GM11168 (cell line): ENCODE measurements around the gene PRKCB.
"Not testable (repeated sequence)": the region's sequence is repeated elsewhere in the genome, so short reads cannot be mapped to it uniquely, and the experiment has no call there.

Source experiments
- in situ Hi-C: fragments of 300-500 bp; cut with MboI; formaldehyde crosslinking; loops from one replicate; pipeline ENCODE4 v1.12.0; 2022; ENCODE audit warnings: low sequenced_read_pairs; ENCODE audit not compliant: unreplicated experiment

Gene PRKCB

GRCh38 chr16:23931199-23931598 lies 95.4 kb downstream of the PRKCB start:
- in situ Hi-C loops: no loop called here

- in situ Hi-C loops: not testable (repeated sequence)
These were observed 97.9 kb downstream of the PRKCB start for GRCh38 chr16:23933650-23934049.

DNA sequence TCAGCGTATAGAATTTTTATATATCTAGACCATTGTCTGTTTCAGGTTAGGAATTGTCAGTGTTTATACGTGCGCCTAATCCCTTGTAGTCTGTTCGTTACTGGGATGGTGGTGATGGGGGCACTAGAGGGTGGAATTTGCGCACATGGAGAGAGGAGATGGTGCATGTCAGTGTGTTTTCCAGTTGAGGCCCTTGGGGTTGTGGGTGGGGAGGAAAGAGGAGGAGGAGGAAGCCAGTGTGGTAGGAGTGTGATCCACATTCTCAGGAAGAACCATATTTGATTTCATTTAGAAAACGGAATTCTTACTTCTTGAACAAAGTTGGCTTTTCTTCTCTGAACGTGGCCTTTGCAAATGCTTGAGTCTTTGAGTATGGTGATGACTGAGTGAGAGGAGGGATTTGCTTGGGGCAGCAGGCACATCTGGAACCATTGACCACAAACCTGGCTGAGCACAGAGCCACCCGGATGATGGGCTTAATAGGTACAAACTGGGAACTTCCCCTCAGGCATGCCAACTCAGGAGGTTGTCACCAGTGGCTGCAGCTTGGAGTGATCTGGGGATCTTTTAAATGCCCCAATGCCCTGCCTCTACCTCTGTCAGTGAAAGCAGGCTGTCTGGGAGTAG lies 98.9 kb downstream of the PRKCB start:
- in situ Hi-C loops: no loop called here

- in situ Hi-C loops: no loop called here
These were observed 104.3 kb downstream of the PRKCB start for GRCh38 chr16:23940111-23940510.

DNA sequence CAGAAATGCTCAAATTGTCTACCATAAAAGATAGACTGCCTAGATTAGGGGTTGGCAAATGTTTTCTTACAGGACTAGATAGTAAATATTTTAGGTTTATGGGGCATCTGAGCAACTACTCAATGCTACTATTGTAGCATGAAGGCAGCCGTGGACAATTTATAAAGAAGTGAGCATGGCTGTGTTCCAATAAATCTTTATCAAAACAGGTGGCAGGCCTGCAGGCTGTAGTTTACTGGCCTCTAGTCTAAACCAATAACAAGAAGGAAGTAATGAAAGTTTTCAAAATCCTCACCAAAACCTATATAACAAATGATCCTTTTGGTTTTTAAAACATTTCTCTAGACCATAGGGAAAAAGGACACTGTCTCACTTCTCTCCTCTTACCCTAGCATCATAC lies 105.2 kb downstream of the PRKCB start:
- in situ Hi-C loops: no loop called here

GRCh38 chr16:23941963-23942564 lies 106.3 kb downstream of the PRKCB start:
- in situ Hi-C loops: no loop called here

GRCh38 chr16:23943604-23944003 lies 107.8 kb downstream of the PRKCB start:
- in situ Hi-C loops: no loop called here

GRCh38 chr16:23944381-23944780 lies 108.6 kb downstream of the PRKCB start:
- in situ Hi-C loops: no loop called here

DNA sequence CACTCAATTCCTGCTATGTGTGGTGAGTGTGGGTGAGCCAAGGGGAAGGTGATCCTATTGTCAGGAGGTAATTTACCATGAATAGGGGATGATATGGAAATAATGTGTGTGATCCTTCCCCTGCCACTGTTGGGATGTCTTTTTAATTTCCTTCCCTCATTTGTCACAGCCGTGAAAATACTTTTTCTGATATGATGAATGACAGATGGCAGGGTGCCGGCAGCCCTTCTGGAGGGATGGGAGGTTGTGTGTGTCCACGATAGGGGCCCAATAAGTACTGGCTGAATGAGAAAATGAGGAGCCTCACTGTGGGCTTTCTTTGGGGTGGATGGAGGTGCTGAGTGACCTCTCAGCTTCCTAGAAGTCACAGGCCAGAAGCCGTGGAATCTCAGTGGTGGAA lies 109.5 kb downstream of the PRKCB start:
- in situ Hi-C loops: no loop called here

DNA sequence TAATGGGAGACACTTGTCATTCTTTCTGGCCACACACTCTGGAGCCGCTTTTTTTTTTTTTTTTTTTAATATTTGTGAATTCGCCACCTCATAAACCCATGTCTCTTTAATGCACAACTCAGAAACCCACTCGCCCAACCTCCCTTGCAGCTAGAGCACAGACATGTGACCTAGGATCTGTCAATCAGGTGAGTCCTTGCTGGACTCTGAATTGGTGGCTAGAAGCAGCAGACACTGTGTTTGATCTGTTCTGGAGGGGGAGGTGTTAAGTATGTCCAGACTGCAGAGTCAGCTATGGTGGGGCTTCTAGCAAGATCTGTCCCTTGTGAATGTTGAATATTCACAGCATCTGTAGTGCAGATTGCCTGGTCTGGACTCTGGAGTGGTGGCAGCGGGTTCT lies 112.1 kb downstream of the PRKCB start:
- in situ Hi-C loops: no loop called here

DNA sequence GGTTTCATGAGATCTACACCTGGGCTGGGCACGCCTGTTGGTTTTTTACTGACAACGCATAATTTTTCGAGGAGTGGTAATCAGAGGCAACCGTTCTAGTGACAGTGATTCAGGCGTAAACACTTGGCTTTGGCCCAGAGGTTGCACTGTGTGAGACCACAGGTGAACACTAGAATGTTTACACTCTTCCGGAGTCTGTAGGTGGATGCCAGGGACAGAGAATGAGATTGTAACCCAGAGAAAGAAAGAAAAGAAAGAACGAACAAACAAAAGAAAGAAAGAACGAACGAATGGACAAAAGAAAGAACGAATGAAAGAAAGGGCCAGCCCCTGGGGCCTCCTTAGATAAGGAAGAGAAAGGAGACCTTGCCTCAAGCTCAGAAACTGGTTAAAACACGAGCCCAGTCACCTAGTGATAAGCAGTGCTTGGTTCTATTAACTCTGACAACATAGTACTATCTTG lies 113.2 kb downstream of the PRKCB start:
- in situ Hi-C loops: no loop called here

- in situ Hi-C loops: no loop called here
These were observed 114.0 kb downstream of the PRKCB start for GRCh38 chr16:23949630-23950290.

DNA sequence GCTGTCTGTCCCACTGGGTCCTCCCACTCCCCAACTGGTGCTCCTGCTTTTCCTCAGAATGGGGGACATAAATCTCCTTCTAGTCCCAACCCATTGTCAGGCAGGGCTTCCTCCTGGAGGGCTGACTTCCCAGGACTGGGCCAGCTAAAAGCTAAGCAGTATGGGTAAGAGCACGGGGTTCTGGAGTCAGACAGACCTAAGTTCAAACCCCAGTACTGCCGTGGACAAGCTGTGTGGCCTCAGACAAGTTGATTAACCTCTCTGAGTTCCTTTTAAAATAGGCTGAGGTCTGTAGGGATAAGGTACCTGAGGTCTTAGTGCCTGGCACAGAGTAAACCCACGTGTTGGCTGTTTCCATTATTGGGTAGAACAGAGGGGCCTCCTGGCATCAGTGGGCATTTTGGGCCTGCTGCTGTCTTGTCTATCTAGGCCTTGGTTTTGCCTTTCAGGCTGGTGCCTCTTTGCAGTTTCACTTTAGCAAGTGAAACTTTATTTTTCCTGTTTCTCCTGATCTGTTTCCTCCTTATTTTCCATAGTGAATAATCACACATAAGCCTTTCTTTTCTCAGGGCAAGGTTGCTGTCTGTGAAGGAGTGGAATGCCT lies 114.6 kb downstream of the PRKCB start:
- in situ Hi-C loops: no loop called here

- in situ Hi-C loops: no loop called here
These were observed 115.1 kb downstream of the PRKCB start for GRCh38 chr16:23950898-23951297.

- in situ Hi-C loops: no loop called here
These were observed 116.6 kb downstream of the PRKCB start for GRCh38 chr16:23952128-23952970.

DNA sequence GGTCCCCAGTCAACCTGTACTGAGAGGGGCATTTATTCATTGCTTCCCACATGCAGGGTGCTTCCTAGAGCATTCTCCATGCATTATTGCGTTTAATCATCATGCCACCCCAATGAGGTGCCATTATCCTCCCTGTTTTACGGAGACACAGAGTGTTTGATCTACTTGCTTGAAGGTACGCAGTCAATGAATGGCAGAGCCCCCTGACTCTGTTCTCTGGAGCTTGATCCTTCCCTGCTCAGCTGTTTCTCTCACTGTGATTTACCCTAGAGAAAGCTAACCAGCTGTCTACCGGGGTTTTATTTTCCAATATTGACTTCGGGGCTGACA lies 117.2 kb downstream of the PRKCB start:
- in situ Hi-C loops: no loop called here

- in situ Hi-C loops: no loop called here
These were observed 117.7 kb downstream of the PRKCB start for GRCh38 chr16:23953476-23953875.

DNA sequence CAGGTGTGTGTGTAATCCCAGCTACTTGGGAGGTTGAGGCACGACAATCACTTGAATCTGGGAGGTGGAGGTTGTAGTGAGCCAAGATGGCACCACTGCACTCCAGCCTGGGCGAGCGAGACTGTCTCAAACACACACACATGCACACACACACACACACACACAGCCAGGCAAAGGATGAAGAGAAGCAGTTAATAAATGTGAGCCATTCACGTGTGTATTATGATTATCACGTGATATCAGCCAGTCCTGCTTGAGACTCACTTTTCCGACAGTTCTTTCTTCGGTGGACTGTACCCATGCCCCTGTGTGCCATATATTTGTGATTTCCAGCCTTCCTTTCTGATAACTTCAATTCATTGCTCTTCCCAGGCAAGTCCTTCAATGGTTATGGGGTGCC lies 119.3 kb downstream of the PRKCB start:
- in situ Hi-C loops: no loop called here

DNA sequence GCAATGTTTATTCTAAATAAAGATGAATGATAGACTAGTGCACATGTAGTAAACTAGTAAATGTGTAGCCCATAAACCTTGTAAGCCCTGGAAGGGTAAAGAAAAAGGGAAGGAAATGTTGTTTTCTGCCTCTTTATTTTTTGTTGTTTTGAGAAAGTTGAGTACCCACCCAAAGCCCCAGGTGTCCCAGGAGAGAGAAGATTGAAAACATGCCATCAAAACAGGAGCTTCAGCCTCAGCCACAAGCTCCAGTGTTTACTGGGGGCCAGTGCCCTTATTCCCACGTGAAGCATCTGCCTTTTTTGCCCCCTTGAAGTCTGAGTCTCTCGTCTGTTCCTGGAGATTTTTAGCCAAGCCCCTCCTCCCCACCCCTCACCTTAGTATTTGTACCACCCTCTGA lies 121.5 kb downstream of the PRKCB start:
- in situ Hi-C loops: no loop called here

DNA sequence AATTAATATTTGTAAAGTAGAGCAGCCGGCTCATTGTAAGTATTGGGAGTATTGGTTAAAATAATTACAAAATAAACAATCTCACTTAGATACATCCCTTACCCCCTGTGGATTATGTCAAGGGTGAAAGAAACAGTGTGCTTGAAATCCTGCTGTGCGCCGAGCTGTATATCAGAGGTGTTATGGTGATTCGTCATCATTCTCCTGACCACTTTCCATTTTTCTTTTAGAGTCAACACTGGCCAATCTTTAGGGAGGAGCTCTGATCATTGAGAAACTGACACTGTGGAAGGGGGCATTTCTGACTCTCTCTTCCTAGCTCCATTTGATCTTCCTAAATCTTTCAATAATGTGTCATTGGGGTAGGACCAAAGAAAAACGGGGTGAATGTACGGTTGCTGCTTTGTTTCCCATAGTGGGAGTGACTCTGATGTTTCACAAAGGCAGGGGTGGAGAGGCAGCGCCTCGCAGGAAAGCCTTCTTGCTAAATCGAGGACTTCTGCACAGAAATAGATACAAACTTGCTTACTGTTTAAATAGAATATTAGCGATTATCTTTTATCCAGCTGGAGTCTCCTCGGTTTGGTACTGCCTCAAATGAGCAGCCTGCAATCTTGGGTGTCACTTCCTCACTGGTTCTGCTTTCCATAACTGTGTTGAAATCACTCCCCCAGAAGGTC lies 123.4 kb downstream of the PRKCB start:
- in situ Hi-C loops: no loop called here
